Measurements from ENCODE around the gene DUSP23.

DNA sequence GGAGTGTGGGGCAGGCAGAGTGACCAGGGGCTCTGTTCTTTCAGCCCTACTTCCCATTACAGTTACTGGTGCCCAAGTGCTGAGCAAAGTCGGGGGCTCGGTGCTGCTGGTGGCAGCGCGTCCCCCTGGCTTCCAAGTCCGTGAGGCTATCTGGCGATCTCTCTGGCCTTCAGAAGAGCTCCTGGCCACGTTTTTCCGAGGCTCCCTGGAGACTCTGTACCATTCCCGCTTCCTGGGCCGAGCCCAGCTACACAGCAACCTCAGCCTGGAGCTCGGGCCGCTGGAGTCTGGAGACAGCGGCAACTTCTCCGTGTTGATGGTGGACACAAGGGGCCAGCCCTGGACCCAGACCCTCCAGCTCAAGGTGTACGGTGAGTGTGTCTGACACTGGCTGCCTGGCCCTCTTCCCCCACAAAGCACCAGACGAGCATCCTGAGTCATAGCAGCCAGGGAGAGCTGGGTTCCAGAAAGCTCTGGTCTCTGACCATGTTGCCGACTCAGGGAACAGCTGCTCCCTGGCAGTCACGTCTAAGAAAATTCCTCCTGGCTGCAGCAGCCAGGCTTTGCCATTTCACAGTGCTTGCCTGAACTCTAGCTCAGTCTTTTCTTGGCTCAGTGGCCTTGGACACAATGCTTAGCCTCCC, 49.2 kb downstream of the DUSP23 start:
- no peak for TF ChIP-seq POLR2A (IDR thresholded peaks at IDR 0.05)
- no peak for TF ChIP-seq CTCF (IDR thresholded peaks at IDR 0.05)
